ENCODE measurements around the gene TNFRSF11A. TPM values are rescaled to one million over a fixed set of nuclear protein-coding genes. Genes with fewer than 3 reads are reported as not detected.

Gene TNFRSF11A
- total and polyA plus RNA-seq, 2 donors (not counting 1 experiment from before 2014, with no cell fraction given), result 0.01 to 1.7 TPM

DNA sequence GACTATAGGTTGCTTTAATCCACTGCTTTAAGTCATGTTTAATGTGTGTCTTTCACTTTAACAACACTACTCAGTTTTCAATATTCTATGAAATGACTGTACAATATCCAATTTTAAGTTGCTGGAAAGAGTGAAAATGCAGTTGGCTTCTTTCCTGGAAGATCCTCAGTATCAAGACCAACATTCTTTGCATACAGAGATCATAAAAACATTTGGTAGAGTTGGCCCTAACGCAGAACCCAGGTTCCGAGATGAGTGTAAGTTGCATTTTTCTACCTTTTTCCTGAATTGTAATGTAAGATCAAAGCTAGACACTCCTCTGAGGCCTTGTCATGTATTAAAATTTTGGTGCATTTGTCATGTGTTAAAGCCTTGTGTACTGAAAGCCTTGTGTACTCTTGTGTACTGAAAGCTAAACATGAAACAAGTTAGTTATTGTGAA, 42.9 kb upstream of the TNFRSF11A start:
- no CpG with 5 or more reads among the region's 2 CpGs for whole genome bisulfite sequencing (ENCODE audit: insufficient coverage)
- ATAC-seq (ENCODE audit: low read depth), result no peak
- ChIA-PET POLR2A (no interaction called here), CTCF (no interaction called here)
- no peaks in the 10 kb centered on the region for H3K9me3 ChIP-seq (ENCODE audit: control extremely low read depth in 1 of 3, control insufficient read depth in 2 of 3, insufficient read depth in 1 of 3, low read length in 2 of 3)
- Mint-ChIP-seq H3K27me3 (no peaks in the 10 kb centered on the region), H3K4me3 (no peak overlapping the region), H3K9me3 (ENCODE audit: insufficient read depth) (no peaks in the 10 kb centered on the region), H3K4me1 (peaks cover 3% of the 10 kb centered on the region), H3K27ac (no peak overlapping the region)
- TF ChIP-seq, protein P1, sequence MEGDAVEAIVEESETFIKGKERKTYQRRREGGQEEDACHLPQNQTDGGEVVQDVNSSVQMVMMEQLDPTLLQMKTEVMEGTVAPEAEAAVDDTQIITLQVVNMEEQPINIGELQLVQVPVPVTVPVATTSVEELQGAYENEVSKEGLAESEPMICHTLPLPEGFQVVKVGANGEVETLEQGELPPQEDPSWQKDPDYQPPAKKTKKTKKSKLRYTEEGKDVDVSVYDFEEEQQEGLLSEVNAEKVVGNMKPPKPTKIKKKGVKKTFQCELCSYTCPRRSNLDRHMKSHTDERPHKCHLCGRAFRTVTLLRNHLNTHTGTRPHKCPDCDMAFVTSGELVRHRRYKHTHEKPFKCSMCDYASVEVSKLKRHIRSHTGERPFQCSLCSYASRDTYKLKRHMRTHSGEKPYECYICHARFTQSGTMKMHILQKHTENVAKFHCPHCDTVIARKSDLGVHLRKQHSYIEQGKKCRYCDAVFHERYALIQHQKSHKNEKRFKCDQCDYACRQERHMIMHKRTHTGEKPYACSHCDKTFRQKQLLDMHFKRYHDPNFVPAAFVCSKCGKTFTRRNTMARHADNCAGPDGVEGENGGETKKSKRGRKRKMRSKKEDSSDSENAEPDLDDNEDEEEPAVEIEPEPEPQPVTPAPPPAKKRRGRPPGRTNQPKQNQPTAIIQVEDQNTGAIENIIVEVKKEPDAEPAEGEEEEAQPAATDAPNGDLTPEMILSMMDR (IDR thresholded peaks at IDR 0.05), result no peak
- TF ChIP-seq EZH2 (IDR thresholded peaks at IDR 0.05; ENCODE audit: borderline replicate concordance, insufficient read depth, low read depth, low read length, poor library complexity, severe bottlenecking), result no peak
- no peak overlapping the region for H3K27ac ChIP-seq (ENCODE audit: low read length in 2 of 2)
- H3K4me1 ChIP-seq (ENCODE audit: control insufficient read depth in 2 of 2, insufficient read depth in 2 of 2, low read length in 2 of 2), result no peaks in the 10 kb centered on the region
- no peak overlapping the region for H3K4me2 ChIP-seq (replicated peaks; ENCODE audit: low read depth, low read length, poor library complexity, severe bottlenecking)
- H3K4me3 ChIP-seq (ENCODE audit: control extremely low read depth in 1 of 5, extremely low read depth in 1 of 5, insufficient read depth in 1 of 5, low read depth in 2 of 5, low read length in 4 of 5), result no peak overlapping the region
- H2AFZ ChIP-seq (ENCODE audit: insufficient read depth, low read depth, low read length, poor library complexity, severe bottlenecking), result no peak overlapping the region
- no peak overlapping the region for H3K9ac ChIP-seq (ENCODE audit: low read length)
- DNase-seq, result no peak
- peaks cover 19 to 45% of the 10 kb centered on the region in 2 experiments for H3K36me3 ChIP-seq (replicated peaks in 1 of 2; ENCODE audit: control extremely low read depth in 1 of 2, control insufficient read depth in 1 of 2, extremely low read depth in 1 of 2, insufficient read depth in 2 of 2, low read length in 1 of 2)
- no peaks in the 10 kb centered on the region for H3K79me2 ChIP-seq (ENCODE audit: control insufficient read depth, insufficient read depth, low read length)
- no peaks in the 10 kb centered on the region for H3K27me3 ChIP-seq (replicated peaks in 1 of 4; ENCODE audit: control extremely low read depth in 1 of 4, control insufficient read depth in 3 of 4, insufficient read depth in 4 of 4, low read length in 3 of 4)
- intact Hi-C loops (cut with micrococcal nuclease), result no loop called here
- H4K20me1 ChIP-seq (ENCODE audit: control insufficient read depth, insufficient read depth, low read length, poor library complexity, severe bottlenecking), result no peaks in the 10 kb centered on the region

DNA sequence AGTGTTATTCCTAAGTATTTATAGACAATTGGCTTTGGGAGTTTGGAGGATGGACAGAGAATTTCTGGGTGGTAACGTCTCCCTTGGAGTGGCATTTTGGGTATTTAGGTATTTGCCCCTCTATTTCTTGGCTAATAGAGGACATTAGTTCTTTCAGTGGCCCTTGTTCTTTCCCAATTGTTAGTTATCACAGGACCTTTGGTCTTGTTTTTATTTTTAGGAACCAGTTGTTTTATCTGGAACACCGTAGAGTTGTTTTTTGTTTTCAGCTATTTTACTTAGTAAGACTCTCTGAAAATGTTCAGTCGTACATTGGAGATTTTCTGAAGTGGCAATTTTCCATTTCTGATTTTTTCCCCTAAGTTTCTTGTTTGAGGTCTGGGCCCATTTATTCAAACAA, 40.5 kb upstream of the TNFRSF11A start:
- Mint-ChIP-seq H3K4me3 (no peak overlapping the region), H3K4me1 (peaks cover 26% of the 10 kb centered on the region), H3K27ac (no peak overlapping the region), H3K27me3 (no peaks in the 10 kb centered on the region), H3K9me3 (ENCODE audit: insufficient read depth) (no peaks in the 10 kb centered on the region)
- no peaks in the 10 kb centered on the region for H3K9me3 ChIP-seq (ENCODE audit: control extremely low read depth in 1 of 3, control insufficient read depth in 2 of 3, insufficient read depth in 1 of 3, low read length in 2 of 3)
- ChIA-PET CTCF (no interaction called here), POLR2A (no interaction called here)
- no peak overlapping the region for H2AFZ ChIP-seq (ENCODE audit: insufficient read depth, low read depth, low read length, poor library complexity, severe bottlenecking)
- peaks cover 6 to 20% of the 10 kb centered on the region in 2 donors for H3K4me1 ChIP-seq (ENCODE audit: control insufficient read depth in 2 of 2, insufficient read depth in 2 of 2, low read length in 2 of 2)
- no peaks in the 10 kb centered on the region for H3K27me3 ChIP-seq (replicated peaks in 1 of 4; ENCODE audit: control extremely low read depth in 1 of 4, control insufficient read depth in 3 of 4, insufficient read depth in 4 of 4, low read length in 3 of 4)
- no peak overlapping the region for H3K4me2 ChIP-seq (replicated peaks; ENCODE audit: low read depth, low read length, poor library complexity, severe bottlenecking)
- peaks cover 16 to 44% of the 10 kb centered on the region in 2 experiments for H3K36me3 ChIP-seq (replicated peaks in 1 of 2; ENCODE audit: control extremely low read depth in 1 of 2, control insufficient read depth in 1 of 2, extremely low read depth in 1 of 2, insufficient read depth in 2 of 2, low read length in 1 of 2)
- DNase-seq, result no peak
- 100% methylated on average over 2 of the region's 3 CpGs for WGBS (ENCODE audit: insufficient coverage)
- intact Hi-C loops (cut with micrococcal nuclease), result no loop called here
- no peak overlapping the region for H3K27ac ChIP-seq (ENCODE audit: low read length in 2 of 2)
- no peaks in the 10 kb centered on the region for H3K79me2 ChIP-seq (ENCODE audit: control insufficient read depth, insufficient read depth, low read length)
- H3K9ac ChIP-seq (ENCODE audit: low read length), result no peak overlapping the region
- no peak for TF ChIP-seq EZH2 (IDR thresholded peaks at IDR 0.05; ENCODE audit: borderline replicate concordance, insufficient read depth, low read depth, low read length, poor library complexity, severe bottlenecking)
- TF ChIP-seq, protein P1 (IDR thresholded peaks at IDR 0.05), result no peak
- no peak overlapping the region for H3K4me3 ChIP-seq (ENCODE audit: control extremely low read depth in 1 of 5, extremely low read depth in 1 of 5, insufficient read depth in 1 of 5, low read depth in 2 of 5, low read length in 4 of 5)
- no peaks in the 10 kb centered on the region for H4K20me1 ChIP-seq (ENCODE audit: control insufficient read depth, insufficient read depth, low read length, poor library complexity, severe bottlenecking)
- no peak for ATAC-seq (ENCODE audit: low read depth)

Measured in B cell (primary cell).